SK-N-SH (cell line): ENCODE data around the gene PAXX. TPM values are rescaled to one million over a fixed set of nuclear protein-coding genes. Genes with fewer than 3 reads are reported as not detected.

Source experiments
- CTCF ChIA-PET: fragments of 300-600, 350-600 bp; formaldehyde crosslinking; extraction: SDS; loops from one replicate; lab custom pipeline; 2021; lab: Yijun Ruan, JAX
- POLR2A ChIA-PET: fragments of 350-600 bp; sonication (Branson Sonifier 250); formaldehyde crosslinking; extraction: SDS; loops from one replicate; lab custom pipeline; 2020; ENCODE audit warnings: antibody characterized with exemption, inconsistent platforms; lab: Yijun Ruan, JAX
- DNase-seq: peaks from one replicate; pipeline ENCODE4 v3.0.0; 2012
- H2AFZ ChIP-seq: fragments of 200-600 bp; sonication (generic); 2 replicates; pipeline ENCODE4 v1.8.1; 2016; ENCODE audit warnings: antibody characterized with exemption, mild to moderate bottlenecking, low read depth
- H3F3A ChIP-seq: fragments of 200-600 bp; sonication (generic); replicated peaks from 2 replicates; pipeline ENCODE3; 2016; ENCODE audit warnings: antibody characterized with exemption, mild to moderate bottlenecking; ENCODE audit not compliant: insufficient read depth
- H3K27ac ChIP-seq, 2 experiments: fragments of 200-500 bp in 1 of 2; fragments of 200-600 bp in 1 of 2; sonication (Bioruptor generic) in 1 of 2; sonication (generic), shearing (Covaris generic) in 1 of 2; 2 replicates each; pipeline versions ENCODE4 v1.5.1 to v1.6.1; 2014 to 2016; ENCODE audit warnings: low read depth in 2 of 2, inconsistent platforms in 1 of 2, low read length in 1 of 2, mild to moderate bottlenecking in 1 of 2, mixed read lengths in 1 of 2
- H3K27me3 ChIP-seq: fragments of 200-600 bp; sonication (generic), shearing (Covaris generic); 2 replicates; pipeline ENCODE4 v1.6.1; 2016; ENCODE audit warnings: mixed run types; ENCODE audit not compliant: insufficient read depth
- H3K36me3 ChIP-seq, 2 experiments: fragments of 200-500 bp in 1 of 2; fragments of 200-600 bp in 1 of 2; sonication (Bioruptor generic) in 1 of 2; sonication (generic) in 1 of 2; replicated peaks in 1 of 2; 2 replicates each; pipeline versions ENCODE3 to v1.5.1; 2014 to 2016; ENCODE audit warnings: low read length in 1 of 2, mild to moderate bottlenecking in 1 of 2; ENCODE audit not compliant: insufficient read depth in 2 of 2, control insufficient read depth in 1 of 2
- H3K4me1 ChIP-seq, 2 experiments: fragments of 200-500 bp in 1 of 2; fragments of 200-600 bp in 1 of 2; sonication (Bioruptor generic) in 1 of 2; sonication (generic), shearing (Covaris generic) in 1 of 2; 2 replicates each; pipeline versions ENCODE4 v1.5.1 to v1.6.1; 2014 to 2016; ENCODE audit warnings: low read depth in 1 of 2, low read length in 1 of 2, mixed run types in 1 of 2; ENCODE audit not compliant: insufficient read depth in 2 of 2, control insufficient read depth in 1 of 2
- H3K4me2 ChIP-seq: fragments of 200-600 bp; sonication (generic), shearing (Covaris generic); 2 replicates; pipeline ENCODE4 v1.6.1; 2017; ENCODE audit warnings: mixed run types
- H3K4me3 ChIP-seq, 2 experiments: fragments of 200-500 bp in 1 of 2; fragments of 200-600 bp in 1 of 2; sonication (Bioruptor generic) in 1 of 2; sonication (generic), shearing (Covaris generic) in 1 of 2; 2 replicates each; pipeline versions ENCODE4 v1.5.1 to v1.8.1; 2014 to 2016; ENCODE audit warnings: low read depth in 2 of 2, inconsistent platforms in 1 of 2, low read length in 1 of 2, mild to moderate bottlenecking in 1 of 2, mixed read lengths in 1 of 2, moderate library complexity in 1 of 2
- H3K79me2 ChIP-seq: fragments of 200-600 bp; sonication (generic); 2 replicates; pipeline ENCODE4 v1.8.1; 2017; ENCODE audit warnings: mild to moderate bottlenecking; ENCODE audit not compliant: insufficient read depth
- H3K9ac ChIP-seq: fragments of 200-600 bp; sonication (generic); 2 replicates; pipeline ENCODE4 v1.6.1; 2017; ENCODE audit warnings: mixed run types
- H3K9me2 ChIP-seq: fragments of 200-600 bp; sonication (generic); 2 replicates; pipeline ENCODE4 v1.6.1; 2017; ENCODE audit warnings: mixed run types
- H3K9me3 ChIP-seq: fragments of 200-600 bp; sonication (generic); 2 replicates; pipeline ENCODE4 v1.6.1; 2017; ENCODE audit warnings: mixed run types, mild to moderate bottlenecking, moderate library complexity
- H4K20me1 ChIP-seq: fragments of 200-600 bp; sonication (generic); 2 replicates; pipeline ENCODE4 v1.6.1; 2017; ENCODE audit warnings: mild to moderate bottlenecking, mixed run types; ENCODE audit not compliant: insufficient read depth
- ELF1 ChIP-seq: IDR thresholded peaks from 2 replicates; pipeline ENCODE4 v1.4.0; 2012
- EP300 ChIP-seq, 2 experiments: IDR thresholded peaks; 2 replicates each; pipeline versions ENCODE4 v1.4.0 to v1.6.1; 2012; ENCODE audit warnings: borderline replicate concordance in 1 of 2, low read depth in 1 of 2, low read length in 1 of 2
- EZH2phosphoT487 ChIP-seq: fragments of 200-600 bp; sonication (generic); IDR thresholded peaks from 2 replicates; pipeline ENCODE4 v1.6.1; 2017; ENCODE audit warnings: low read depth, mixed run types, mild to moderate bottlenecking, antibody characterized with exemption, moderate library complexity, borderline replicate concordance
- FOXM1 ChIP-seq: IDR thresholded peaks from 2 replicates; pipeline ENCODE4 v1.4.0; 2012; ENCODE audit warnings: low read depth, mild to moderate bottlenecking
- JUND ChIP-seq: IDR thresholded peaks from 2 replicates; pipeline ENCODE4 v1.4.0; 2012
- MEF2A ChIP-seq: IDR thresholded peaks from 2 replicates; pipeline ENCODE4 v1.4.0; 2012; ENCODE audit warnings: low read depth, borderline replicate concordance
- NFIC ChIP-seq: IDR thresholded peaks from 2 replicates; pipeline ENCODE4 v1.4.0; 2012; ENCODE audit warnings: borderline replicate concordance
- POLR2AphosphoS5 ChIP-seq: IDR thresholded peaks from 2 replicates; pipeline ENCODE4 v1.6.1; 2012; ENCODE audit warnings: low read depth, low read length
- RAD21 ChIP-seq: IDR thresholded peaks from 2 replicates; pipeline ENCODE4 v1.6.1; 2012; ENCODE audit warnings: mild to moderate bottlenecking, low read length
- RCOR1 ChIP-seq: fragments of 150-350 bp; IDR thresholded peaks from 2 replicates; pipeline ENCODE4 v1.6.1; 2017; ENCODE audit warnings: antibody characterized with exemption, low read length
- RFX5 ChIP-seq: IDR thresholded peaks from 2 replicates; pipeline ENCODE4 v1.6.1; 2012; ENCODE audit warnings: mild to moderate bottlenecking, improper control_type of control experiment, low read length
- RXRA ChIP-seq: IDR thresholded peaks from 2 replicates; pipeline ENCODE4 v1.4.0; 2012; ENCODE audit warnings: low read depth, mild to moderate bottlenecking, borderline replicate concordance
- SIN3A ChIP-seq: IDR thresholded peaks from 2 replicates; pipeline ENCODE4 v1.6.1; 2012; ENCODE audit warnings: low read depth, mild to moderate bottlenecking, low read length, moderate library complexity, borderline replicate concordance
- USF2 ChIP-seq: fragments of 150-350 bp; IDR thresholded peaks from 2 replicates; pipeline ENCODE4 v1.6.1; 2017; ENCODE audit warnings: antibody characterized with exemption, low read length, low read depth, borderline replicate concordance
- ZBTB33 ChIP-seq: IDR thresholded peaks from 2 replicates; pipeline ENCODE4 v1.4.0; 2012; ENCODE audit warnings: low read depth, borderline replicate concordance
- WGBS: methylation state at CpG from one replicate; pipeline ENCODE4 v1.1.6; 2017; ENCODE audit warnings: low lambda C conversion rate; 5-methylcytosine and 5-hydroxymethylcytosine counted together
- polyA plus RNA-seq, 3 experiments: library from polyadenylated mRNA; depleted of rRNA; stranded (reverse); fragments of >200 nt; gene quantifications; 2 replicates each; pipeline ENCODE4 v1.2.3, GENCODE V29; 2012
- TF ChIP-seq, protein P1 (sequence below): IDR thresholded peaks from 2 replicates; pipeline ENCODE4; 2012
- TF ChIP-seq, protein P2 (sequence below): IDR thresholded peaks from 2 replicates; pipeline ENCODE4 v1.4.0; 2012; ENCODE audit warnings: low read depth, borderline replicate concordance

PAXX gene
- polyA plus RNA-seq, 1 of the 3 experiments (the other 2 are of a cell fraction) = 52.9 TPM

- TF ChIP-seq USF2 (no peak), RXRA (no peak)
- TF ChIP-seq, protein P1, sequence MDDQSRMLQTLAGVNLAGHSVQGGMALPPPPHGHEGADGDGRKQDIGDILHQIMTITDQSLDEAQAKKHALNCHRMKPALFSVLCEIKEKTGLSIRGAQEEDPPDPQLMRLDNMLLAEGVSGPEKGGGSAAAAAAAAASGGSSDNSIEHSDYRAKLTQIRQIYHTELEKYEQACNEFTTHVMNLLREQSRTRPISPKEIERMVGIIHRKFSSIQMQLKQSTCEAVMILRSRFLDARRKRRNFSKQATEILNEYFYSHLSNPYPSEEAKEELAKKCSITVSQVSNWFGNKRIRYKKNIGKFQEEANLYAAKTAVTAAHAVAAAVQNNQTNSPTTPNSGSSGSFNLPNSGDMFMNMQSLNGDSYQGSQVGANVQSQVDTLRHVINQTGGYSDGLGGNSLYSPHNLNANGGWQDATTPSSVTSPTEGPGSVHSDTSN = no peak
- TF ChIP-seq, all 33 proteins: peak for 0
Measured at GRCh38 chr9:136978865-136979544, 13.2 kb upstream of the PAXX start (continued).

GRCh38 chr9:136979769-136980587, 12.2 kb upstream of the PAXX start:
- Histone ChIP-seq H3K4me2 (no peak overlapping the region), H3K4me1 (peaks cover 0 to 27% of the 10 kb centered on the region in 2 experiments; a peak in 1 of 4 replicates), H3K9me3 (no peaks in the 10 kb centered on the region)
- CTCF ChIA-PET = interaction anchor here (1.4 to 3.6 kb wide), 2 partner anchors 49 to 55 kb away, joined by 4 to 14 read pairs; partner anchors contain the start of gene ABCA2
- no peak for DNase-seq
- POLR2A ChIA-PET = no interaction called here
- 89% methylated on average over 5 of the region's 26 CpGs for WGBS
- TF ChIP-seq POLR2AphosphoS5 = no peak
- no peak for TF ChIP-seq RFX5
- TF ChIP-seq RCOR1 = no peak
- no peak for TF ChIP-seq EP300 (IDR thresholded peaks at IDR 0.05; ENCODE audit: borderline replicate concordance in 1 of 2, low read depth in 1 of 2, low read length in 1 of 2)
- TF ChIP-seq SIN3A = no peak
- TF ChIP-seq, protein P2, sequence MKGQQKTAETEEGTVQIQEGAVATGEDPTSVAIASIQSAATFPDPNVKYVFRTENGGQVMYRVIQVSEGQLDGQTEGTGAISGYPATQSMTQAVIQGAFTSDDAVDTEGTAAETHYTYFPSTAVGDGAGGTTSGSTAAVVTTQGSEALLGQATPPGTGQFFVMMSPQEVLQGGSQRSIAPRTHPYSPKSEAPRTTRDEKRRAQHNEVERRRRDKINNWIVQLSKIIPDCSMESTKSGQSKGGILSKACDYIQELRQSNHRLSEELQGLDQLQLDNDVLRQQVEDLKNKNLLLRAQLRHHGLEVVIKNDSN = no peak
- TF ChIP-seq JUND = no peak
- TF ChIP-seq MEF2A = no peak
- TF ChIP-seq RAD21 = no peak
- no peak for TF ChIP-seq EZH2phosphoT487
- no peak for TF ChIP-seq FOXM1
- no peak for TF ChIP-seq ELF1
- no peak for TF ChIP-seq NFIC
- no peak for TF ChIP-seq ZBTB33
- TF ChIP-seq, all 33 proteins: peak for 0
- Histone ChIP-seq H2AFZ (no peak overlapping the region), H4K20me1 (no peaks in the 10 kb centered on the region), H3K27ac (no peak overlapping the region), H3K79me2 (no peaks in the 10 kb centered on the region), H3F3A (peaks cover 4% of the 10 kb centered on the region), H3K9me2 (no peaks in the 10 kb centered on the region), H3K4me3 (no peak overlapping the region), H3K9ac (no peak overlapping the region), H3K27me3 (no peaks in the 10 kb centered on the region), H3K36me3 (no peaks in the 10 kb centered on the region)
